NCI-H146 treated with DMSO at 0.1 percent for 48 hours (cell line): ENCODE data around the gene HLTF.
A peak's percentile ranks its signal among the peaks of the same experiment; 100 is the strongest.
"Not testable (repeated sequence)": the region's sequence is repeated elsewhere in the genome, so short reads cannot be mapped to it uniquely, and the experiment has no call there.

Source experiments
- DNase-seq: peaks from one replicate; lab custom pipeline; 2025; ENCODE audit not compliant: unreplicated experiment; lab: John Stamatoyannopoulos, UW

Gene HLTF, protein sequence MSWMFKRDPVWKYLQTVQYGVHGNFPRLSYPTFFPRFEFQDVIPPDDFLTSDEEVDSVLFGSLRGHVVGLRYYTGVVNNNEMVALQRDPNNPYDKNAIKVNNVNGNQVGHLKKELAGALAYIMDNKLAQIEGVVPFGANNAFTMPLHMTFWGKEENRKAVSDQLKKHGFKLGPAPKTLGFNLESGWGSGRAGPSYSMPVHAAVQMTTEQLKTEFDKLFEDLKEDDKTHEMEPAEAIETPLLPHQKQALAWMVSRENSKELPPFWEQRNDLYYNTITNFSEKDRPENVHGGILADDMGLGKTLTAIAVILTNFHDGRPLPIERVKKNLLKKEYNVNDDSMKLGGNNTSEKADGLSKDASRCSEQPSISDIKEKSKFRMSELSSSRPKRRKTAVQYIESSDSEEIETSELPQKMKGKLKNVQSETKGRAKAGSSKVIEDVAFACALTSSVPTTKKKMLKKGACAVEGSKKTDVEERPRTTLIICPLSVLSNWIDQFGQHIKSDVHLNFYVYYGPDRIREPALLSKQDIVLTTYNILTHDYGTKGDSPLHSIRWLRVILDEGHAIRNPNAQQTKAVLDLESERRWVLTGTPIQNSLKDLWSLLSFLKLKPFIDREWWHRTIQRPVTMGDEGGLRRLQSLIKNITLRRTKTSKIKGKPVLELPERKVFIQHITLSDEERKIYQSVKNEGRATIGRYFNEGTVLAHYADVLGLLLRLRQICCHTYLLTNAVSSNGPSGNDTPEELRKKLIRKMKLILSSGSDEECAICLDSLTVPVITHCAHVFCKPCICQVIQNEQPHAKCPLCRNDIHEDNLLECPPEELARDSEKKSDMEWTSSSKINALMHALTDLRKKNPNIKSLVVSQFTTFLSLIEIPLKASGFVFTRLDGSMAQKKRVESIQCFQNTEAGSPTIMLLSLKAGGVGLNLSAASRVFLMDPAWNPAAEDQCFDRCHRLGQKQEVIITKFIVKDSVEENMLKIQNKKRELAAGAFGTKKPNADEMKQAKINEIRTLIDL

DNA sequence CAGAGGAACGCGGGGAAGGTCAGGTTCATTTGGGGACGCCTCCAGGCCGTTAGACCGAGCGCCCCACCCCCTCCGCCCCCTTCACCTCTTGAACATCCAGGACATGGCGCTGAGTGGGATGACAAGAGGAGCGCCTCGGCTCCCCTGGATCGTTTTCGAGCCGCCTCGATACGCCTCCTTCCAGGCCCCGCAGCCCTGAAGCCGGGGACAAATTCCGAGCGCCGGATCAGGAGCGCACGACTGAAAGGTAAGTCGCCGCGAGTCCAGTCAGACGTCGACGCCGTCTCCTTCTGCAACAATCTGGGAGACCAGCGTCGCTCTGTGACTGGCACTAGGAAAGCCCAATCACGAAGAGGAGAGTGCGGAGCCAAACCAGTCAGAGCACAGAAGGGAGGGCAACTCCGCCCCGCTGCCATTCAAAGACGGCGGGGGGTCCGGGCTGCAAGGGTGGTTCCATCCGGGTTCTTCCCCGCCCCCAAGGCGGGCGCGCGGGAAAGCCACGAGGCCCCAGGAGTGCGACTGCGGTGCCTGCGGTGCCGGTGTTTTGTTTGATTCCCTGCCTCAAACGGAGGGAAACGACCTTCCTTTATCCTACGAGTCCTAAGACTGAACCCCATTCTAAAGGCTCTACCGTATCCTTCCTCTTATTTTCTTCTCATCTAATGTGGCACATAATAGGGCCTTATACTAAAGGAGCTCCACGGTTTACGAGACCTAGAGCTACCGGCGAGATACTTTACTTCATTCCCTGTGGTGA is at the start of gene HLTF:
Gene HLTF (minus strand): TSS at position 302 of the 757 bp plus-strand sequence. CDS start 197 bp downstream, at position 105.
- DNase-seq = peak; percentile 98

DNA sequence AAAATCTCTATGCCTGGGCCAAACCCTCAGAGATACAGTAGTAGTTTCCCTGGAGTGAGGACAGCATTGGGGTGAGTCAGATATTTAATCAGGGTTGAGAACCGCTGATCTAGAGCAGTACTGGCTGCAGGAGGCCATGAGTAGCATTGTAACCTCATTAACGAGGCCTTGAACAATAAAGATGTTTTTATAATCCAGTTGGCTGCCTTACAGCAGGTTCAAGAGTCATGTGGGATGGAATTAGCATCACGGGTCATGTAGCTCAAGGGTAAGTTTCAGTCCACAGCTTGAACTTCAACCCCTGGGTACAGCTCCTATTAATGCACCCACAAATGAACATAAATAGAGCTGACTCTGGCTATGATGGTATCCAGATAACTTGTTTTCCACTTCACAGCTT is 48.2 kb upstream of the HLTF start:
- no peak for DNase-seq

DNA sequence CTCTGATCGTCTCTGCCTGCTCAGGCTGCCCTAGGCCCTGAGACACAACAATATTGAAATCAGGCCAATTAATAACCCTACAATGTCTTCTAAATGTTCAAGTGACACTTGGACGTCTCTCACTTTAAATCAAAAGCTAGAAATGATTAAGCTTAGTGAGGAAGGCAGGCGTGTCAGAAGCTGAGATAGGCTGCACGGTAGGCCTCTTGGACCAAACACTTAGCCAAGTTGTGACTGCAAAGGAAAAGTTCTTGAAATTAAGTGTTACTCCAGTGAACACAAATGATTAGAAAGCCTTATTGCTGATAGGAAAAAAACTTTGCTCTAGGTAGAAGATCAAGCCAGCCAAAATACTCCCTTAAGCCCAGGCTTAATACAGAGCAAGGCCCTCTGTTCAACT is 45.3 kb upstream of the HLTF start:
- no peak for DNase-seq

DNA sequence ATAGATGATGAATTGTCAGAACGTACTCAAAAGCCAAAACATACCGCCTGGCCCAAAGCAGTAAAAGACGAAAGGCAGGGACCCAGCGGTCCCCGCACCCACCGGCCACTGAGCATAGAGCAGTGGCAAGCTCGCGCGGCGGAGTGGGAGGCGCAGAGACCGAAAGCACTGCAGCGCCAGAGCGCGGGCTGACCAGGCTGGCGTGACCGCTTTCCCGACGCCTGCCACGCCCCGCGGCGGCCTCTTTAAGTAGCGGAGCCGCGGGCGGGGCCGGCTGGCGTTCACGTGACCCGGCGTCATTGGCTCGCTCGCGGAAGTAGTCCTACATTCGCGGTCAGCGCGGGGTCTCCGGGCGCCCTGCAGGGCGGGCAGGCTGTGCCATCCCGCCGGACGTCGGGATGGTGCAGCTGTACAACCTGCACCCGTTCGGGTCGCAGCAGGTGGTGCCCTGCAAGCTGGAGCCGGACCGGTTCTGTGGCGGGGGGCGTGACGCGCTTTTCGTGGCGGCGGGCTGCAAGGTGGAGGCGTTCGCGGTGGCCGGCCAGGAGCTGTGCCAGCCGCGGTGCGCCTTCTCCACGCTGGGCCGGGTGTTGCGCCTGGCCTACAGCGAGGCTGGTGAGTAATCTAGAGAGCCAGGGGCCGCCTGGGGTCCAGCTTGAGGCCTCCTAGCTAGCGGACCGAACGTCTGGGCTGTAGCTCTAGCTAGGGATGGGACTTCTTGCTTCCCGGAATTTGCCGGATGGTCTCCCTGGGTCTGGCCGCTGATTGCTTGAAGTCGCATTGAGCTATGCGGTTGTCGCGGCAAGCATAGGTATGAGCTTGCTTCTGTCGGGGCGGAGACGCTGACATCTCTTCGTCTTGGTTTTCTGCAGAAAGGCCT is 43.2 kb upstream of the HLTF start, which contains the start of gene HPS3:
Gene HPS3 (plus strand): TSS at position 313 of the 880 bp plus-strand sequence. CDS start 86 bp downstream, at position 399.
- DNase-seq = peak; percentile 95

DNA sequence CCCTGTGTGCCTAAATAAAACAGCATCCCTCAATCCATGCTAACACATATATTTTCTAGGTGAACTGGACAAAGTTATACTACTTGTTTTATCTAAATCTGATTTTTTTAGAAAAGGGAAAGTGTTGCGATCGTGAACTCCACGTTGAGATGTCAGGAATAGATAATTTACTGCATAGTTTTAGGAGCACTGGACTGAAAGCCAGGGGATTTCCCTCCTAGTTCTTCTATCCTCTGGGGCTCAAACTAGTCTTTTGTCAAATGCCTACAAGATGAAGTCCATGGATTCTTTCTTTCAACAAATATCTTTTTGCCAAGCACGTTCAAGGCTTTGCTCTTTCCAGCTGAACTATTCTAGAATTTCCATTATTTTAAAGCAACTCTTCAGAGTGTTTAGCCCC is 42.5 kb upstream of the HLTF start:
- no peak for DNase-seq

DNA sequence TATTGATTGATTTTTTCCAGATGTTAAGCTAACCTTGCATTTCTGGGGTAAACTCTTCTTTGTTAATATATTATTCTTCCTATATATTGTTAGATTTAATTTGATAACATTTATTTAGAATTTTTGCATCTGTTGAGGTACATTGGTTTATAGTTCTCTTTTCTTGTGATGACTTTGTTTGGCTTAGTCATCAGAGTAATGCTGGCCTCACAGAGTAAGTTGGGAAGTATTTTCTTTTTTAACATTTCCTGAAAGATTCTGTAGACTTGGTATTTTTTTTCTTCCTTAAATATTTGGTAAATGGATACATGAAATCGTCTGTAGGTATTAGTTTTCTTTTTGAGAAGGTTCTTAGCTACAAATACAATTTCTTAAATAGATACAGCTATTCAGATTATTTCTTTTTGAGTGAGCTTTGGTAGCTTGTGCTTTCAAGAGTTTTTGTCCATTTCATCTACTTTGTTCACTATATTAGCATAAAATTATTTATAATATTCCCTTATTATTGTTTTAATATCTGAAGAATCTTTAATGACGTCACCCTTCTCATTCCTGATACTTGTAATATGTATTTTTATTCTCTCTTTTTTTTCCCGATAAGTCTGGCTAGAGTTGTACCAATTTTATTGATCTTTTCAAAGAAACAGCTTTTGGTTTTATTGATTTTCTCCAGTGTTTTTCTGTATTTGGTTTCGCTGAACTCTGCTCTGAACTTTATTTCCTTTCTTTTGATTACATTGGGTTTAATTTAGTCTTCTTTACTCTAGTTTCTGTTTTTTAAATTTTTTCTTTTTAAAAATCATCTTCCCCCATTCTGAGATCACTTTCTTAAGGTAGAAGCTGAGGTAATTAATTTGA is 36.6 kb upstream of the HLTF start:
- no peak for DNase-seq

DNA sequence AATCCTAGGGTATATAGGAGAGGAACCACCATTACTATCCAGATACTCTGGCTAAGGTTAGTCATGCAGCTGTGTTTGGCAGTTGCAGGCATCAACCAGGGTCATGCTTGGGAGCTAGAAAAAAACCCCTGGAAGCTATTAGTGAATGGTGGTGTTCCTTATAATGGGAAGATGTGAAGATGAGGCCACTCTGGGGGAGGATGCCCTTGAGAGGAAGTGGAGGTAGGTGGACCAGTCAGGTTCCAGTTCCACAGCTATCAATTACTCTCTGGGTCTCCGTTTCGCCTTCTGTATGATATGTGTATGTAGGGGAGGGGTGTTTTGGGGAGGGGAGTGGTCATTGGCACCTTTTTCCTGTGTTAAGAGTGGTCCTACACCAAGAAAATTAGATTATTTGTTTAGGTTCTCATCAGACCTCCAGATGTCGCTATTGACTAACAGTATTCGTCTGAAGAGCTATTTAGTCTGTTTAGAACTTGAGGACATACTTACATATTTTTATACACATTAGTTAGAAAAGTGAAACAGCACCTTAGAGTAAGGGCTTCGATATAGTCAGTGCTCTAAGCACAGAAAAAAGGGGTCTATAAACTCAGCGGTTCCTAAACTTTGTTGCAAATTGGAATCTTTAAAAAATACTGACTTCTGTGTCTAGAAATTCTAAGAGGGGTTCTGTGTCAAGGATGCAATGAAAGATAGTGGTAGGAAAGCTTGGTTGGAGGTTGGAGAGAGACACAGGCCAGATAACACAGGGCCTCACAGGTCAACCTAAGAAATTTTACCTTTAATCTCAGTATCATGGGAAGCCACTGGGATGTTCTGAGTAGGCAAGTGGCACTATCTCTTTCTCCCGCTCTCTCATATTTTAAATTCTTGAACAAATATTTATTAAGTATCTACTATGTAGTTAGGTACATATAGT is 34.0 kb upstream of the HLTF start:
- peak; percentile 67 for DNase-seq

DNA sequence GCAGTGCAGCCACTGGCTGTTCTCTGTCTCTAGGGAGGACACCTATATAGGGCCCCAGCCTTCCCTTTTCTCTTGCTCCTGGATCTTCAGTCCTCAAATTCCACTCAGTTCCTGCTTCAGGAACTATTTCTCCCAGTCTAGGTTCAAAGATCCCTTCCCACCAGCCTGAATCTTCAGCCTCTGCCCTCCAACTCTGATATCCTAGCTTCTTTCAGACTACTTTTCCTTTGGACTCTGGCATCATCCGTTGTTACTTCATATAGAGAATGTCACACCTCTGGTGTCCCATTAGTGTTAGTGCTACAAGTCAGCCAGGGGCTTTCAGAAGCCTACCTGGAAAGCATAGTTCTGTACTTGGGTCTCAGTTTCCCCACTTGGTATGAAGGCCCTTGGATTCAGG is 33.1 kb upstream of the HLTF start:
- no peak for DNase-seq

DNA sequence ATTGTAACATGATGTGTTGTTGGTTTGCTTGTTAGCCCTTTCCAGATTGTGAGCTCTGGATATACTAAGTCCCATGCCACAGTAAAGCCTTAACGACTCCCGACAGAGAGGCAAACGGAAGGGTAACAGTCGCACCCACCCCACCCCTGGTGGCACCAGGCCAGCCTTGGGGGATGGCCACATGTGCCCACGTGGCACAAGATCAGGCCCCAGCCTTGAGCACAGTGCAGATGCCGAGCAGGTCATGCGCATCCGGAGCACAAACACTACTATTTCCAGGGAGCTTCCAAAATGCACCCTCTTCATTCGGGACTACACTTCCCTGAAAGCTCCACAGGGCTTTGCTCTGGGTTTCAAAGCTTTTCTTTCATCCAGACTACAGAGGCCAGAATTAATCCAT is 32.4 kb upstream of the HLTF start:
- DNase-seq = no peak

DNA sequence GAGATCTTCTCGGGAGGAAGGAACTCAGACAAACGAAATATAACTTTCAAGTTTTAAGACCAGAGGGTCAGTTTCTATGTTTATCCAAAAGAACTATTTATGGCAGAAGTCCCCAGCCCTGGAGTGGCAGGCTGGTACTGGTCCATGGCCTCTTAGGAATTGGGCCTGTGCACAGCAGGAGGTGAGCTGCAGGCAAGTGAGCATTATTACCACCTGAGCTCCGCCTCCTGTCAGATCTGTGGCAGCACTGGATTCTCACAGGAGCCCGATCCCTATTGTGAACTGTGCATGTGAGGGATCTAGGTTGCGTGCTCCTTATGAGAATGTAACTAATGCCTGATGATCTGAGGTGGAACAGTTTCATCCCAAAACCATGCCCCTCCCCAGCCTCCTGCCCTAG is 28.8 kb upstream of the HLTF start:
- no peak for DNase-seq

DNA sequence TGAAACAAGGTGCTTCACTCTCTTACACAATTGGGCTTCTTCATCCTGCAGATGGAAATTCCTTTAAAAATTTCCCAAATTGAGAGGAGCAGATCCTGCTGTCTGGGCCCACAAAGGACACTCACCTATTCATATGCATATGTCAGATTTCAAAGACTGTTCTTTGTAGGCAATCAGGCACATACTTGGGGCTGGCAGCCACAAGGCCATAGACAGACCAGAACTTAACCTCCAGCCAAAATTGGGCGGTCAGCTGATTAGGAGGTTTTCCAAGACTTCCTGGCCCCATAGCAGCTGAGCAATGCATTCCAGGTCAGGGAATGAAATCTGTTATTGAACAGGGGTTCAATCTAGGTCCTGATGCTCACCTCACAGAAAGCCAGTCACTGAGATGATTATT is 28.1 kb upstream of the HLTF start:
- no peak for DNase-seq

DNA sequence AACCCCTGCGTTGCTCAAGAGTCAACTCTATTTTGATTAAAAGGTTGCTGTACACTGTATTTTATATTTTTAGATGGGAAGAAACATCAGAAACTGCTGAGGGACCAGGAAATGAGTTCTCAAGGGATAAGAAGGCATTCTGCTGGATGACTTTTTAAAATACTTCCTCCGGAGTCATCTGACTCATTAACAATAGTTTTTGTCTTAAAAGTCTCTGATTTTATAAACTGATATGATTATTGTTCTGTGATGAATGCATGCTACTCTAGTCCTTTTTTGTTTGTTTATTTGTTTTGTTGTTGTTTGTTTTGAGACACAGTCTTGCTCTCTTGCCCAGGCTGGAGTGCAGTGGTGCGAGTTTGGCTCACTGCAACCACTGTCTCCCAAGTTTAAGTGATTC is 18.2 kb upstream of the HLTF start:
- no peak for DNase-seq

DNA sequence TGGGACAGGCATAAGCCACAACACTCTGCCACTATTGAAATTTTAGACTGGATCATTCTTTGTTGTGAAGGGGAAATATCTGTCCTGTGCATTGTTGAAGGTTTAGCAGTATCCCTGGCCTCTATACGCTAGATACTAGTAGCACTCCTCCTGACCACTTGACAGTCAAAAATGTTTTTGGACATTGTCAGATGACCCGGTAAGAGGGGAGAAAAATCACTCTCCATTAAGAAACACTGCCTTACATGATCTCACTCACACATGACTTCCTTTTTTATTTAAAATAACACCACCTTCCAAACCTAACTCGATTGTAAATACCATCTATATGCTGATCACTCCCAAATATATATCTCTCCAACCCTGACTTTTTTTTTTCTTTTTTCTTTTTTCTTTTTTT is 15.3 kb upstream of the HLTF start:
- DNase-seq = no peak

DNA sequence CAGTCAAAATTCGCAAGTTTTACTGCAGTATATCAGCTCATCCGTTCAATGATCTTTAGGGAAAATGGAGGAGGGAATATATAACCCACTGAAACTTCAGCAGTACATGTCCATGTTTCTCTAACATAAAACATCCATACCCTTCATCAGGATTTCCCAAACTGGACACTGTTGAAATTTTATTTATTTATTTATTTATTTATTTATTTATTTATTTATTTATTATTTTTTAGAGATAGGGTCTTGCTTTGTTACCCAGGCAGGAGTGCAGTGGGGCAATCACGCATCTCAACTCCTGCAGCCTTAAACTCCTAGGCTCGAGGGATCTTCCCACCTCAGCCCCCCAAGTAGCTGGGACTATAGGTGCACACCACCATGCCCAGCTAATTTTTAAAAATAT is 14.8 kb upstream of the HLTF start:
- no peak for DNase-seq

DNA sequence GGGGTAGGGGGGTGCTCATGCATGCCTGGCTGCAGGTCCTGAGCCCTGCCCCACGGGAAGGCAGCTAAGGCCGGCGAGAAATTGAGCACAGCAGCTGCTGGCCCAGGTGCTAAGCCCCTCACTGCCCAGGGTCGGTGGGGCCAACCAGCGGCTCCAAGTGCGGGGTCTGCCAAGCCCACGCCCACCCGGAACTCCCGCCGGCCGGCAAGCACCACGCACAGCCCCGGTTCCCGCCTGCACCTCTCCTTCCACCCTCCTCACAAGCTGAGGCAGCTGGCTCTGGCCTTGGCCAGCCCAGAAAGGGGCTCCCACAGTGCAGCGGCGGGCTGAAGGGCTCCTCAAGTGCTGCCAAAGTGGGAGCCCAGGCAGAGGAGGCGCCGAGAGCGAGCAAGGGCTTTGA is 11.7 kb upstream of the HLTF start:
- not testable (repeated sequence) for DNase-seq

DNA sequence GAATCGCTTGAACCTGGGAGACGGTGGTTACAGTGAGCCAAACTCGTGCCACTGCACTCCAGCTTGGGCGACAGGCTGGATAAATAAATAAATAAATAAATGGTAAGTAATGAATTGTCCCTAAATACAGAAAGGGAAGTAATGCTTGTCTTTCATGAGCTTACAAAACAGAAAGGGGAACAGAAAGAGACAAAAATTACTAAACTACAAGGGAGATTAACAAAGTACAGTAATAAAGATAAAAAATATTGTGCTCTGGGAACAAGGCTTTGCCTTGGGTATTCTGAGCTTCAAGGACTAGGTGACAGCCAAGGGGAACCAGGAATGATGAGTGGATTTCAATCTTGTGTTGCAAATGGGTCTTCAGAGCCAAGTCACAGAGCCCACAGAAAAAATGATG is 9.2 kb upstream of the HLTF start:
- no peak for DNase-seq

DNA sequence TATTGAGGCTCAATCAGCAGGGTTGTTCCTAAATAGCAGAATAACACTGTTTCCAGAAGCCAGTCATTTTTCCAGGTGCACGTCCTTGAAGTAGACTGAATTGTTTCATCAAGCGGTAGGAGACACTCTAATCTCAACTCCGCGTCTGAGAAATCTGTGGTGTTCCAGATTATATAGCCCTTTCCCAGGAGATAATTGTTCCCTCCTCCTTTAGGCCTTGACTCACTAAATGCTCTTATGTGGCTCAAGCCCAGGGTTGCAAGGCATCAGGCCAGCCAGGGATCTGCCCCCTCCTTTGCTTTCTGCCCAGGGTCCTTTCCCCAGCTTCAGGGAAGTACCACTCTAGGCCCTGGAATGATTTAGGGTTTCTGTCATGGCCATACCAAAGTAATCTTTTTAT is 5.7 kb upstream of the HLTF start:
- DNase-seq = no peak

DNA sequence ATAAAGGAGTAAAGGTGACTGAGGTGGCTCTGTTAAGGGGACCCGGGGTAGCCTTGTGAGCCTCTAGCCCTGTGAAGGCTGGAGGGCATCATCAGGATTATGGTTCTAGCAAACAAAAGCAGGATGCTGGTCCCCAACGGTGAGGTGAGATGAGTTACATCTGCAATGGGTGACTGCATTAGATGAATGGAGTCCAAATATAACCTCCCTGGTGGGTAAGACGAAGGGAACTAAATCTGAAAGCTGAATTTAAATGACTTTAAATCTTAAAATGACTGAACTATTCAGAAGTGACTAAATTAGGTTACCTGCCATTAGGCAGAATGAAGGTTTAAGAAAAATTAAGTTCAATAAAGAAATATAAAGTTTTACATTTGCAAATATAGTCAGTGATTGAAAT is 4.6 kb upstream of the HLTF start:
- DNase-seq = no peak
